ENCODE measurements around the gene MAP3K15.
A peak's percentile ranks its signal among the peaks of the same experiment; 100 is the strongest.

MAP3K15 gene

GRCh38 chrX:19535476-19535875, 20.2 kb upstream of the MAP3K15 start:
- DNase-seq (ENCODE audit: extremely low read depth, insufficient read length): no peak
- Histone ChIP-seq H3K27me3 (replicated peaks; ENCODE audit: control insufficient read depth, insufficient read depth, low read length) (no peaks in the 10 kb centered on the region), H3K36me3 (ENCODE audit: control insufficient read depth, insufficient read depth, low read length) (peaks cover 2% of the 10 kb centered on the region; the same call in 1 of the 2 replicates), H3K4me3 (replicated peaks; ENCODE audit: low read depth, low read length) (no peak overlapping the region)
- TF ChIP-seq CTCF (IDR thresholded peaks at IDR 0.05; ENCODE audit: insufficient read depth, low read length, poor library complexity, severe bottlenecking): no peak

DNA sequence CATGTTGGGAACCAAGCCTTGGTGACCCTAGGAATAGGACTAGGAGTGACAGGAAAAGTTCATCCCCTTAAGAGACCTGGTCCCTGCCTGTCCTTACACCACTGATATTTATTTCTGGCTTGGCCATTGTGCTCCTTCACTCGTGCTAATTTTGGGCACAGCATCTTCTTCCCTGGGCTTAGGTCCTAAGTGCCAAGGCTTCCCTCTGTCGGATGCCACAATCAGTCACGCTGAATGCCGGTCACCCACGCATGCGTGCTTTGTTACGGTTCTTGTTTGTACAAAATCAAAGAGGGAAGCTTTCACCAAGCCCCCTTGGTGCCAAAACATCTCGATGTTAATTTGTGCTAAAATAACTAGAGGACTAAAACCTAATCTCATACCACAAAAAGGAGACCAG, 17.4 kb upstream of the MAP3K15 start:
- DNase-seq (ENCODE audit: extremely low read depth, insufficient read length): no peak
- TF ChIP-seq CTCF (IDR thresholded peaks at IDR 0.05; ENCODE audit: insufficient read depth, low read length, poor library complexity, severe bottlenecking): no peak
- peaks cover 1% of the 10 kb centered on the region; the same call in 1 of the 2 replicates for H3K36me3 ChIP-seq (ENCODE audit: control insufficient read depth, insufficient read depth, low read length)
- no peak overlapping the region for H3K4me3 ChIP-seq (replicated peaks; ENCODE audit: low read depth, low read length)
- H3K27me3 ChIP-seq (replicated peaks; ENCODE audit: control insufficient read depth, insufficient read depth, low read length): no peaks in the 10 kb centered on the region

GRCh38 chrX:19517965-19518364, 2.7 kb upstream of the MAP3K15 start:
- DNase-seq (ENCODE audit: extremely low read depth, insufficient read length): no peak
- H3K27me3 ChIP-seq (replicated peaks; ENCODE audit: control insufficient read depth, insufficient read depth, low read length): no peaks in the 10 kb centered on the region
- H3K36me3 ChIP-seq (ENCODE audit: control insufficient read depth, insufficient read depth, low read length): no peaks in the 10 kb centered on the region
- TF ChIP-seq CTCF (IDR thresholded peaks at IDR 0.05; ENCODE audit: insufficient read depth, low read length, poor library complexity, severe bottlenecking): no peak
- no peak overlapping the region for H3K4me3 ChIP-seq (replicated peaks; ENCODE audit: low read depth, low read length)

GRCh38 chrX:19515615-19516105, 352 bp upstream of the MAP3K15 start:
- Histone ChIP-seq H3K36me3 (ENCODE audit: control insufficient read depth, insufficient read depth, low read length) (no peaks in the 10 kb centered on the region), H3K4me3 (replicated peaks; ENCODE audit: low read depth, low read length) (no peak overlapping the region), H3K27me3 (replicated peaks; ENCODE audit: control insufficient read depth, insufficient read depth, low read length) (no peaks in the 10 kb centered on the region)
- peak; percentile 26 for TF ChIP-seq CTCF (IDR thresholded peaks at IDR 0.05; ENCODE audit: insufficient read depth, low read length, poor library complexity, severe bottlenecking)
- no peak for DNase-seq (ENCODE audit: extremely low read depth, insufficient read length)

- no peak for TF ChIP-seq CTCF (IDR thresholded peaks at IDR 0.05; ENCODE audit: insufficient read depth, low read length, poor library complexity, severe bottlenecking)
- no peaks in the 10 kb centered on the region for H3K27me3 ChIP-seq (replicated peaks; ENCODE audit: control insufficient read depth, insufficient read depth, low read length)
- H3K36me3 ChIP-seq (ENCODE audit: control insufficient read depth, insufficient read depth, low read length): no peaks in the 10 kb centered on the region
- H3K4me3 ChIP-seq (replicated peaks; ENCODE audit: low read depth, low read length): no peak overlapping the region
- DNase-seq (ENCODE audit: extremely low read depth, insufficient read length): no peak
Measured at GRCh38 chrX:19513383-19513782, 1.9 kb downstream of the MAP3K15 start.

DNA sequence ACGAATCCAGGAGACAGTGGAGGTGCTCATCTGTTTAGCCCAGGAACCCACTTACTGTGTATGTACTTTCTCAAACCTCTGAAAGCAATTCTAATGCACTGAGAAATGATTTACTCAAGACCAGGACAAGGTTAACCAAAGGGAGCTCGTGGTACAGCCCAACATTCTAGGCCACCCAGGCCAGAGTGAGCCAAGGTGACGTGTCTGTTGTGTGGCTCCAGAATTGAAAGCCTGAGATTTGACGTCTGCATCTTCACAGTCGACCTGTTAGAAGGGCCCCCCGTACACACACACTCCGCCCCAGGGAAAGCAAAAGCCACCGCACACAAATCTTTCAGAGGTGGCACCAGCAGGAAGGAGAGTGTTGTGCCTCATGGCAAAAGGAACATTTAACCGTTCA, 2.3 kb downstream of the MAP3K15 start:
- TF ChIP-seq CTCF (IDR thresholded peaks at IDR 0.05; ENCODE audit: insufficient read depth, low read length, poor library complexity, severe bottlenecking): no peak
- H3K4me3 ChIP-seq (replicated peaks; ENCODE audit: low read depth, low read length): no peak overlapping the region
- H3K27me3 ChIP-seq (replicated peaks; ENCODE audit: control insufficient read depth, insufficient read depth, low read length): no peaks in the 10 kb centered on the region
- DNase-seq (ENCODE audit: extremely low read depth, insufficient read length): no peak
- H3K36me3 ChIP-seq (ENCODE audit: control insufficient read depth, insufficient read depth, low read length): no peaks in the 10 kb centered on the region

Measured in GM06990 (cell line).